ENCODE results near the gene MAPK6. TPM values are rescaled to one million over a fixed set of nuclear protein-coding genes. Genes with fewer than 3 reads are reported as not detected.

MAPK6 gene
- total and polyA plus RNA-seq, 2 of the 4 experiments (the other 2 are of a cell fraction) = 22.6 to 60.6 TPM

DNA sequence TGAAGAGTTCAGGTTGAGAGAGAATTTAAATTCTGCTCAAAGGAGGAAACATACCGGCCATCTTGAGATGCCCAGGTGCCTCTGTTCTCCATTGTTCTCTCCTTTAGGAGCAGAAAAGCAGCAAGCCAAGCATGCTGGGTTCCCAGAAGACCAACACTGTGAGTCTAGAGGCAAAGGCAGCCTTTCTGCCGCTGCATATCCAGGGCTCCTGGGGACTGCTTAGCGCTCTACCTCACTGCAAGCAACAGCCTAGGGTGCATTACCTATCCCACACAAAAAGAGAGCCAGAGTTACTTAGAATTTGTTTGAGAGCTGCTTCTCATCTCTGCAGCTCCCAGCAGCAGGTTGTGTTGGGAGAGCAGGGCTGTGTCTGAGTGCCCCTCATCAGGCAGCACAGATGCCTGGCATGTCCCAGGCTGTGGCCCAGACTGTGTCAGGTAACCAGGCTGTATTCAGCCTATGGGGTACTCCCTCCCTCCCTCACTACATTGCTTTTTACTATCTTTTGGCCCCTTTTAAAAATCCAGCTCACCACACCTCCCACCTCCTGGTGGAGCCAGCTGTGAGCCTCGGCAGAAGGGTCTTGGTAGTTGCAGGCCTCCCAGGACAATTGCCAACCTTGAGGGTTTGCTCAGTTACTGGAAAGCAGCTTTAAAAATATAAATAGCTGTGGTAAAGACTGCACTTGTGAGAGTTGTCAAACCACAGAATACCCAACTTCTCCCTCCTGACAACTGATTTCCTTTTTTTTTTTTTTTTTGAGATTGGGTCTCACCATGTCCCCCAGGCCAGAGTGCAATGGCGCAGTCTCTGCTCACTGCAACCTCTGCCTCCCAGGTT lies 63.4 kb downstream of the MAPK6 start:
- Histone ChIP-seq H2AK5ac (ENCODE audit: low read depth, low read length) (no peak overlapping the region), H3K79me1 (ENCODE audit: low read depth in 1 of 2, low read length in 2 of 2) (no peaks in the 10 kb centered on the region), H3K27me3 (ENCODE audit: control insufficient read depth, insufficient read depth, low read length) (no peaks in the 10 kb centered on the region), H2BK5ac (ENCODE audit: low read depth, low read length, poor library complexity, severe bottlenecking) (no peak overlapping the region), H3K23ac (ENCODE audit: low read depth, low read length) (no peak overlapping the region), H4K91ac (ENCODE audit: insufficient read depth, low read depth, low read length) (no peak overlapping the region), H3K4me3 (ENCODE audit: insufficient read depth, low read depth, low read length) (no peak overlapping the region), H3K18ac (ENCODE audit: low read depth, low read length) (no peak overlapping the region), H3K36me3 (ENCODE audit: control insufficient read depth, insufficient read depth, low read length) (no peaks in the 10 kb centered on the region), H3K4ac (ENCODE audit: low read depth, low read length) (no peak overlapping the region), H2AK9ac (replicated peaks; ENCODE audit: low read depth, low read length, poor library complexity) (no peak overlapping the region), H3K27ac (ENCODE audit: insufficient read depth, low read length) (no peak overlapping the region), H2BK120ac (ENCODE audit: low read depth, low read length) (no peak overlapping the region), H3K4me1 (ENCODE audit: control insufficient read depth, insufficient read depth, low read length) (peaks cover 5% of the 10 kb centered on the region; the same call in 1 of the 2 replicates), H4K20me1 (ENCODE audit: insufficient read depth, low read length) (no peaks in the 10 kb centered on the region), H3K14ac (replicated peaks; ENCODE audit: low read depth, low read length) (no peak overlapping the region), H3K56ac (ENCODE audit: extremely low read depth, insufficient read depth, low read length) (no peak overlapping the region), H4K8ac (ENCODE audit: low read depth in 2 of 2, low read length in 2 of 2) (no peak overlapping the region), H3K9me3 (ENCODE audit: control insufficient read depth, insufficient read depth, low read length) (peaks cover 6% of the 10 kb centered on the region), H3K4me2 (ENCODE audit: low read depth, low read length) (no peak overlapping the region), H3K9ac (ENCODE audit: low read depth, low read length) (no peak overlapping the region), H2BK15ac (ENCODE audit: low read depth, low read length) (no peak overlapping the region), H4K5ac (ENCODE audit: low read depth, low read length) (no peak overlapping the region), H2AFZ (replicated peaks; ENCODE audit: low read length, poor library complexity) (no peak overlapping the region), H2BK20ac (ENCODE audit: low read depth, low read length) (no peak overlapping the region), H3K9me1 (ENCODE audit: insufficient read depth, low read length) (peaks cover 10% of the 10 kb centered on the region; the same call in 1 of the 2 replicates)
- intact Hi-C loops (cut with micrococcal nuclease) (no loop called here), in situ Hi-C loops (cut with MboI; ENCODE audit: low sequenced_read_pairs) (no loop called here), dilution Hi-C loops (cut with HindIII; ENCODE audit: low sequenced_read_pairs, unreplicated experiment) (no loop called here)
- CTCF ChIA-PET = interaction anchor here (1.7 kb wide), 1 partner anchor 56 kb away, joined by 5 read pairs; no protein-coding TSS in a partner anchor
- POLR2A ChIA-PET (ENCODE audit: unreplicated experiment) = no interaction called here
- WGBS, 2 experiments (ENCODE audit: extremely low coverage in 2 of 2, insufficient read length in 1 of 2) = no CpG with 5 or more reads among the region's 5 CpGs
- no peak; the same call in 1 of the 2 replicates for ATAC-seq (ENCODE audit: low read depth)
- peak; percentile 33 for DNase-seq
- no TSS peak for BruUV-seq (replicated peaks)
- TF ChIP-seq RCOR1 (IDR thresholded peaks at IDR 0.05; ENCODE audit: insufficient replicate concordance, low read length) (no peak), RFX5 (IDR thresholded peaks at IDR 0.05; ENCODE audit: low read depth, low read length) (no peak), CTCF (conservative IDR thresholded peaks at IDR 0.05; ENCODE audit: low read depth, low read length) (no peak), MXI1 (IDR thresholded peaks at IDR 0.05; ENCODE audit: borderline replicate concordance, low read depth, low read length) (no peak), MAFK (IDR thresholded peaks at IDR 0.05; ENCODE audit: low read depth, low read length) (no peak), MAZ (IDR thresholded peaks at IDR 0.05; ENCODE audit: borderline replicate concordance, low read depth, low read length) (no peak), SMC3 (IDR thresholded peaks at IDR 0.05; ENCODE audit: low read depth, low read length) (no peak), RAD21 (IDR thresholded peaks at IDR 0.05; ENCODE audit: low read length) (no peak), USF2 (IDR thresholded peaks at IDR 0.05; ENCODE audit: low read depth, low read length) (no peak), NFE2L2 (IDR thresholded peaks at IDR 0.05; ENCODE audit: low read depth, low read length) (no peak), CEBPB (IDR thresholded peaks at IDR 0.05; ENCODE audit: low read depth, low read length) (no peak), FOS (IDR thresholded peaks at IDR 0.05; ENCODE audit: low read depth, low read length) (no peak), POLR2A (IDR thresholded peaks at IDR 0.05; ENCODE audit: low read depth, low read length) (no peak), CHD1 (IDR thresholded peaks at IDR 0.05; ENCODE audit: low read depth, low read length) (no peak)
- TF ChIP-seq, protein P1, sequence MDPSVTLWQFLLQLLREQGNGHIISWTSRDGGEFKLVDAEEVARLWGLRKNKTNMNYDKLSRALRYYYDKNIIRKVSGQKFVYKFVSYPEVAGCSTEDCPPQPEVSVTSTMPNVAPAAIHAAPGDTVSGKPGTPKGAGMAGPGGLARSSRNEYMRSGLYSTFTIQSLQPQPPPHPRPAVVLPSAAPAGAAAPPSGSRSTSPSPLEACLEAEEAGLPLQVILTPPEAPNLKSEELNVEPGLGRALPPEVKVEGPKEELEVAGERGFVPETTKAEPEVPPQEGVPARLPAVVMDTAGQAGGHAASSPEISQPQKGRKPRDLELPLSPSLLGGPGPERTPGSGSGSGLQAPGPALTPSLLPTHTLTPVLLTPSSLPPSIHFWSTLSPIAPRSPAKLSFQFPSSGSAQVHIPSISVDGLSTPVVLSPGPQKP (IDR thresholded peaks at IDR 0.05; ENCODE audit: borderline replicate concordance, low read depth, low read length) = no peak

All from IMR-90 (cell line).